Fibroblast of villous mesenchyme (primary cell): ENCODE results near the gene TWIST2. TPM values are rescaled to one million over a fixed set of nuclear protein-coding genes. Genes with fewer than 3 reads are reported as not detected.

Source experiments
- DNase-seq: peaks from one replicate; pipeline ENCODE4 v3.0.0-alpha.2; 2010; ENCODE audit warnings: low read depth
- H3K4me3 ChIP-seq: 2 replicates; pipeline ENCODE4 v1.5.1; 2011; ENCODE audit warnings: low read depth, mild to moderate bottlenecking, low read length
- total RNA-seq: library from RNA; depleted of rRNA; stranded (reverse); fragments of >200 nt; gene quantifications from 2 replicates; pipeline ENCODE4 v1.2.3, GENCODE V29; 2012
- TF ChIP-seq, protein P1 (sequence below): IDR thresholded peaks from 2 replicates; pipeline ENCODE4 v1.5.1; 2012; ENCODE audit warnings: low read depth, mild to moderate bottlenecking, low read length; ENCODE audit not compliant: insufficient read depth

The TWIST2 gene
- total RNA-seq, 1 donor, result 58.7 TPM

GRCh38 chr2:238936162-238937052 is 88.5 kb downstream of the TWIST2 start:
- no peak for DNase-seq
- TF ChIP-seq, protein P1, sequence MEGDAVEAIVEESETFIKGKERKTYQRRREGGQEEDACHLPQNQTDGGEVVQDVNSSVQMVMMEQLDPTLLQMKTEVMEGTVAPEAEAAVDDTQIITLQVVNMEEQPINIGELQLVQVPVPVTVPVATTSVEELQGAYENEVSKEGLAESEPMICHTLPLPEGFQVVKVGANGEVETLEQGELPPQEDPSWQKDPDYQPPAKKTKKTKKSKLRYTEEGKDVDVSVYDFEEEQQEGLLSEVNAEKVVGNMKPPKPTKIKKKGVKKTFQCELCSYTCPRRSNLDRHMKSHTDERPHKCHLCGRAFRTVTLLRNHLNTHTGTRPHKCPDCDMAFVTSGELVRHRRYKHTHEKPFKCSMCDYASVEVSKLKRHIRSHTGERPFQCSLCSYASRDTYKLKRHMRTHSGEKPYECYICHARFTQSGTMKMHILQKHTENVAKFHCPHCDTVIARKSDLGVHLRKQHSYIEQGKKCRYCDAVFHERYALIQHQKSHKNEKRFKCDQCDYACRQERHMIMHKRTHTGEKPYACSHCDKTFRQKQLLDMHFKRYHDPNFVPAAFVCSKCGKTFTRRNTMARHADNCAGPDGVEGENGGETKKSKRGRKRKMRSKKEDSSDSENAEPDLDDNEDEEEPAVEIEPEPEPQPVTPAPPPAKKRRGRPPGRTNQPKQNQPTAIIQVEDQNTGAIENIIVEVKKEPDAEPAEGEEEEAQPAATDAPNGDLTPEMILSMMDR, result no peak
- no peak overlapping the region for H3K4me3 ChIP-seq

DNA sequence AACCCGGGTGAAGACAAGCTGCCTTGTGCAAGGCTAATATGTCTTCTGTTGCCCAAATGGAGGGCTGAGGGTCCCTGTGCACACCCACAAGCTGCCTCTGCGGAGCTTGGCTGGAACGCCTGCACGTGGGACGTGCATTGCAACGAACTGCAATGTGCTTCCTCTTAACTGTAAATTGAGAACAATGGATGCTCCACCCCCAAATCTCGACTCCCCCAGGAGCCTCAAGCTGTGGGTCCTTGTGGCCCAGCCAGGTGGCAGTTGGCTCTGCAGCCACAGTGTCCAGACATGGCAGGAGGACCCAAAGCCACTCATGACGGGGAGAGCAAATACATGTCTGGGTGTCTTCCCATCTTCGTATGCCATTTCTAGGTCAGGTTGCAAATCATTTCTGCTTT is 90.1 kb downstream of the TWIST2 start:
- TF ChIP-seq, protein P1, result no peak
- no peak overlapping the region for H3K4me3 ChIP-seq
- no peak for DNase-seq

DNA sequence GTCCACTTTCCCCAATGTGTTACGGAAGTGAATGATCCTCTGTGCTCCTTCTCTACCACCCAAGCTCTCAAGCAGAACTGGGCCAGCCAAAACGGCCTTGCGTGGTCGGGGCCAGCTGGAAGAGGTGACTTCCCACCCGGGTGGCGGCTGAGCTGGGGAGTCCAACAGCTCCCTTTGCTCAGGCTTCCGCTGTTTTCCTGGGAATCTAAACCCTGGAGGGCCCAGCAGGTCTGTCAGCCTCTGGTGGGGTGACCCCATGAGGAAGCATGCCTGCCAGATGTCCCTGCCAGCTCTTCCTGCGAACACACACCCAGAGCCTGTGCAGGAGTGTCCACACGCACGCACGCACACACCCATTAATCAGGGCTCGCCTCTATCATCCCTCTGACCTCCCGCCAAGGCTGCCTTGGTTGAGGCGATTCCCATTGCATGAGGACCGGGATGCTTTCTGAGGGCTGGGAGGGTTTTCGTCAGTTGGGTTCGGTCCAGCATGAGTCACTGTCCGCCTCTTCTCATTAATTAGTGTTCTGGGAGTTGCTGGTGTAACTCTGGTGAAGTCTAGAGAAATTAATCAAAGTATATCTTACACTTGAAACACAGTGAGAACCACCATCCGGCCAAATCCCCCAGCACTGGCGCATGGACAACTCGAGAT is 90.6 kb downstream of the TWIST2 start:
- H3K4me3 ChIP-seq, result no peak overlapping the region
- TF ChIP-seq, protein P1, result no peak
- DNase-seq, result peak; percentile 96

GRCh38 chr2:238939074-238939473 is 91.2 kb downstream of the TWIST2 start:
- no peak overlapping the region for H3K4me3 ChIP-seq
- DNase-seq, result peak; percentile 87
- TF ChIP-seq, protein P1, result no peak

DNA sequence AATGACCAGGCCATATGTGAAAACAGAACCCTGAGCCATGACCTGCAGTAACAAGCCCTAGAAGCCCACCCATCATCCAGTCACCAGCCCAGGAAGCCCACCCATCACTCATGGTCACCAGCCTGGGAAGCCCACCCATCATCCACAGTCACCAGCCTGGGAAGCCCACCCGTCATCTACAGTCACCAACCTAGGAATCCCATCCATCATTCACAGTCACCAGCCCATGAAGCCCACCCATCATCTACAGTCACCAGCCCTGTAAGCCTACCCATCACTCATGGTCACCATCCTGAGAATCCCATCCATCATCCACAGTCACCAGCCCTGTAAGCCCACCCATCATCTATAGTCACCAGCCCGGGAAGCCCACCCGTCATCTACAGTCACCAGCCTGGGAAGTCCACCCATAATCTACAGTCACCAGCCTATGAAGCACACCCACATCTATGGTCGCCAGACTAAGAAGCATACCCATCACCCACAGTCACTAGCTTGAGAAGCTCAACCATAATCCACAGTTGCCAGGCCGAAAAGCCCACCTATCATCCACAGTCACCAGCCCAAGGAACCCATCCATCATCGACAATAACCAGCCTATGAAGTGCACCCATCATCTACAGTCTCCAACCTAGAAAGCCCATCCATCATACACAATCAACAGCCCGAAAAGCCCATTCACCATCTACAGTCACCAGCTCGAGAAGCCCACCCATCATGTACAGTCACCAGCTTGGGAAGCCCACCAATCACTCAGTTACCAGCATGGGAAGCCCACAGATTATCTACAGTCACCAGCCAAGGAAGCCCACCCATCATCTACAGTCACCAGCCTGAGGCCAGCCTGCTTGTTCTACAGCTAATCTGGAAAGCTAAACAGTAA is 91.9 kb downstream of the TWIST2 start:
- H3K4me3 ChIP-seq, result no peak overlapping the region
- TF ChIP-seq, protein P1, result no peak
- no peak for DNase-seq

- no peak overlapping the region for H3K4me3 ChIP-seq
- DNase-seq, result no peak
- TF ChIP-seq, protein P1, result no peak
Observed at GRCh38 chr2:238940806-238941205, 92.9 kb downstream of the TWIST2 start.
